Naive thymus-derived CD4-positive, alpha-beta T cell (primary cell): Measurements from ENCODE around the gene SULT1A1. TPM values are rescaled to one million over a fixed set of nuclear protein-coding genes. Genes with fewer than 3 reads are reported as not detected.
A peak's percentile ranks its signal among the peaks of the same experiment; 100 is the strongest.
"Not testable (repeated sequence)": the region's sequence is repeated elsewhere in the genome, so short reads cannot be mapped to it uniquely, and the experiment has no call there.

Experiments
- ATAC-seq: fragments of 150-1000 bp; cut with Tn5 transposase; 2 replicates; pipeline ENCODE4 v1.10.0; 2021; ENCODE audit warnings: mild to moderate bottlenecking, moderate library complexity
- CTCF ChIA-PET: fragments of 350-600 bp; sonication (Branson Sonifier 250); formaldehyde crosslinking; loops from one replicate; lab custom pipeline; 2021; ENCODE audit warnings: antibody characterized with exemption; lab: Charles Lee
- POLR2A ChIA-PET: fragments of 350-600 bp; sonication (Branson Sonifier 250); formaldehyde crosslinking; loops from one replicate; lab custom pipeline; 2021; ENCODE audit warnings: antibody characterized with exemption, inconsistent platforms; lab: Charles Lee
- DNase-seq, 9 donors: peaks; one replicate each; pipeline versions ENCODE4 v3.0.0 to v3.0.0-alpha.2; 2020 to 2022; ENCODE audit warnings: mixed read lengths in 1 of 9
- H3K27ac ChIP-seq: one replicate; pipeline ENCODE4 v1.7.0; 2013; ENCODE audit warnings: mild to moderate bottlenecking, low read depth, low read length, moderate library complexity
- H3K27me3 ChIP-seq, 2 donors: one replicate each; pipeline ENCODE4 v1.7.0; 2013; ENCODE audit warnings: low read length in 2 of 2, mild to moderate bottlenecking in 2 of 2, moderate library complexity in 2 of 2; ENCODE audit not compliant: control insufficient read depth in 2 of 2, insufficient read depth in 2 of 2
- H3K36me3 ChIP-seq, 3 experiments: 1 replicate in 2 of 3; 2 replicates in 1 of 3; pipeline ENCODE4 v1.7.0; 2013; ENCODE audit warnings: low read length in 3 of 3, mild to moderate bottlenecking in 3 of 3, moderate library complexity in 1 of 3; ENCODE audit not compliant: insufficient read depth in 3 of 3, control insufficient read depth in 2 of 3
- H3K4me1 ChIP-seq, 2 donors: one replicate each; pipeline ENCODE4 v1.7.0; 2013; ENCODE audit warnings: low read length in 2 of 2, mild to moderate bottlenecking in 2 of 2, moderate library complexity in 1 of 2; ENCODE audit not compliant: control insufficient read depth in 2 of 2, insufficient read depth in 2 of 2
- H3K4me3 ChIP-seq: 2 replicates; pipeline ENCODE4 v1.7.0; 2013; ENCODE audit warnings: mild to moderate bottlenecking, low read length
- H3K9me3 ChIP-seq, 3 experiments: 1 replicate in 2 of 3; 2 replicates in 1 of 3; pipeline ENCODE4 v1.7.0; 2013; ENCODE audit warnings: low read length in 3 of 3; ENCODE audit not compliant: control insufficient read depth in 2 of 3
- H3K27ac Mint-ChIP-seq, 9 donors: one replicate each; pipeline ENCODE4 v1.8.0; 2020 to 2022; ENCODE audit warnings: mixed read lengths in 9 of 9, mild to moderate bottlenecking in 8 of 9, moderate library complexity in 5 of 9, inconsistent platforms in 2 of 9
- H3K27me3 Mint-ChIP-seq, 5 donors: one replicate each; pipeline ENCODE4 v1.8.0; 2021 to 2022; ENCODE audit warnings: mixed read lengths in 5 of 5, mild to moderate bottlenecking in 1 of 5
- H3K36me3 Mint-ChIP-seq, 5 donors: one replicate each; pipeline ENCODE4 v1.8.0; 2020 to 2022; ENCODE audit warnings: mixed read lengths in 5 of 5, mild to moderate bottlenecking in 3 of 5, inconsistent platforms in 1 of 5
- H3K4me1 Mint-ChIP-seq, 7 donors: one replicate each; pipeline ENCODE4 v1.8.0; 2020 to 2022; ENCODE audit warnings: mixed read lengths in 7 of 7, mild to moderate bottlenecking in 3 of 7, inconsistent platforms in 1 of 7
- H3K4me3 Mint-ChIP-seq, 10 donors: one replicate each; pipeline ENCODE4 v1.8.0; 2020 to 2022; ENCODE audit warnings: mild to moderate bottlenecking in 10 of 10, mixed read lengths in 10 of 10, moderate library complexity in 6 of 10, inconsistent platforms in 2 of 10
- H3K9me3 Mint-ChIP-seq, 11 donors: one replicate each; pipeline ENCODE4 v1.8.0; 2020 to 2022; ENCODE audit warnings: mixed read lengths in 11 of 11, mild to moderate bottlenecking in 4 of 11, inconsistent platforms in 1 of 11, moderate library complexity in 1 of 11
- intact Hi-C, 2 donors: fragments of 100-400 bp; cut with micrococcal nuclease; formaldehyde crosslinking; loops; one replicate each; pipeline ENCODE4 v1.15.1; 2023
- polyA plus RNA-seq, 2 donors: library from polyadenylated mRNA; unstranded; fragments of 300-500 nt; fragmentation: Illumina TruSeq; gene quantifications; one replicate each; pipeline ENCODE4 v1.2.3, GENCODE V29; 2021
- total RNA-seq, 6 experiments: library from RNA in 5 of 6; stranded (reverse) in 5 of 6; gene quantifications; 1 replicate in 5 of 6; 2 replicates in 1 of 6; pipeline ENCODE4 v1.2.3 and lab custom pipeline; 2021 to 2026

Gene SULT1A1
- total and polyA plus RNA-seq, 7 experiments from 2014 or later = 9.2 to 70.8 (median 18.5) TPM

GRCh38 chr16:28572696-28573510 lies 36.9 kb downstream of the SULT1A1 start:
- ATAC-seq (no peak), DNase-seq (no peak)
- Histone ChIP-seq H3K27ac (no peak overlapping the region), H3K36me3 (peaks cover 0 to 11% (median 4%) of the 10 kb centered on the region in 3 experiments), H3K9me3 (no peaks in the 10 kb centered on the region), H3K4me3 (no peak overlapping the region), H3K27me3 (no peaks in the 10 kb centered on the region), H3K4me1 (no peaks in the 10 kb centered on the region)
- Mint-ChIP-seq H3K4me3 (peak overlapping the region in 1 of 10 donors; percentile 6), H3K9me3 (peaks cover 0 to 1% (median 0%) of the 10 kb centered on the region in 11 donors), H3K27ac (peak overlapping the region in 8 of 9 donors; percentile 9 to 89 (median 48)), H3K36me3 (peaks cover 0 to 27% (median 6%) of the 10 kb centered on the region in 5 donors), H3K27me3 (no peaks in the 10 kb centered on the region), H3K4me1 (peaks cover 7 to 67% (median 46%) of the 10 kb centered on the region in 7 donors)
- intact Hi-C loops = no loop called here
- ChIA-PET POLR2A (no interaction called here), CTCF (no interaction called here)

- H3K27ac ChIP-seq = no peak overlapping the region
- H3K4me1 Mint-ChIP-seq = peaks cover 7 to 70% (median 48%) of the 10 kb centered on the region in 7 donors
- no peak for ATAC-seq
- DNase-seq = no peak
- H3K4me1 ChIP-seq = no peaks in the 10 kb centered on the region
- peaks cover 0 to 11% (median 0%) of the 10 kb centered on the region in 3 experiments for H3K36me3 ChIP-seq
- no peaks in the 10 kb centered on the region for H3K27me3 Mint-ChIP-seq
- intact Hi-C loops = no loop called here
- peaks cover 6 to 42% (median 23%) of the 10 kb centered on the region in 5 donors for H3K36me3 Mint-ChIP-seq
- CTCF ChIA-PET = no interaction called here
- no peaks in the 10 kb centered on the region for H3K27me3 ChIP-seq
- H3K9me3 Mint-ChIP-seq = peaks cover 0 to 13% (median 4%) of the 10 kb centered on the region in 11 donors
- H3K4me3 ChIP-seq = no peak overlapping the region
- H3K9me3 ChIP-seq = no peaks in the 10 kb centered on the region
- POLR2A ChIA-PET = no interaction called here
- H3K4me3 Mint-ChIP-seq = no peak overlapping the region
- peak overlapping the region in 2 of 9 donors; percentile 72 to 88 for H3K27ac Mint-ChIP-seq
These were observed 39.7 kb downstream of the SULT1A1 start for GRCh38 chr16:28569968-28570752.

DNA sequence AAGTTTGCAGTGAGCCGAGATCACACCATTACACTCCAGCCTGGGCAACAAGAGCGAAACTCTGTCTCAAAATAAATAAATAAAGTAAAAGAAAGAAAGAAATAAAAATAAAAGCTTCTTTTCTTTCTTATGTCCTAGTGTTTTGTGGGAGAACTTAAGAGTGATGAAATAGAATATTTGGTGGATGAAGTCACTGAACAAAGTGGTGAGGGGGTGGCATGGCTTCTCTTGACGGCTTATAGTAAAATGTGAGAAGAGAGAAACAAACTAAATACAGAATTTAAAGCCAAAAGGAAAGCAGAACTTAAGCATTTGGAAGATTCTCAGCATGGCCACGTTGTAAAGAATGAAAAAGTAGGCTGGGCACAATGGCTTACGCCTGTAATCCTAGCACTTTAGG lies 40.8 kb downstream of the SULT1A1 start:
- no peak for DNase-seq
- Histone ChIP-seq H3K4me1 (no peaks in the 10 kb centered on the region), H3K9me3 (no peaks in the 10 kb centered on the region), H3K27me3 (no peaks in the 10 kb centered on the region), H3K4me3 (no peak overlapping the region), H3K36me3 (peaks cover 0 to 3% (median 0%) of the 10 kb centered on the region in 3 experiments), H3K27ac (no peak overlapping the region)
- Mint-ChIP-seq H3K27me3 (no peaks in the 10 kb centered on the region), H3K9me3 (peaks cover 0 to 13% (median 5%) of the 10 kb centered on the region in 11 donors), H3K27ac (peak overlapping the region in 2 of 9 donors; percentile 6 to 27), H3K36me3 (peaks cover 6 to 48% (median 27%) of the 10 kb centered on the region in 5 donors), H3K4me1 (peaks cover 7 to 67% (median 47%) of the 10 kb centered on the region in 7 donors), H3K4me3 (peak overlapping the region in 1 of 10 donors; percentile 40)
- ChIA-PET POLR2A (no interaction called here), CTCF (no interaction called here)
- intact Hi-C loops = no loop called here
- ATAC-seq = no peak

DNA sequence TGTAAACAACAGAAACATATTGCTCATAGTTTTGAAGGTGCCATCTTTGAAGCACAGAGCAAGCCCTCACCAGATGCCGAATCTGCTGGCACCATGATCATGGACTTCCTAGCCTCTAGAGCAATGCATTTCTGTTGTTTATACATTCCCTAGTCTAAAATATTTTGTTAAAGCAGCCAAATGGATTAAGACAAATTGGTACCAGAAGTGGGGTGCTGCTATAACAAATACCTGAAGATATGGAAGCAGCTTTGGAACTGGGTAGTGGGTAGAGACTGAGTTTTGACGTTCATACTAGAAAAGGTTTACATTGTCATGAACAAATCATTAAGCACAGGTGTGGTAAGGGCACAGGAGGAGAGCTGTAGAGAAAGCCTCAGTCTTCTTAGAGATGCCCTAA lies 42.6 kb downstream of the SULT1A1 start:
- H3K36me3 ChIP-seq = peaks cover 0 to 4% (median 0%) of the 10 kb centered on the region in 3 experiments
- Mint-ChIP-seq H3K9me3 (peaks cover 0 to 13% (median 5%) of the 10 kb centered on the region in 11 donors), H3K4me1 (peaks cover 8 to 64% (median 40%) of the 10 kb centered on the region in 7 donors), H3K27ac (peak overlapping the region in 2 of 9 donors; percentile 21 to 89), H3K36me3 (peaks cover 6 to 39% (median 27%) of the 10 kb centered on the region in 5 donors), H3K4me3 (peak overlapping the region in 1 of 10 donors; percentile 53), H3K27me3 (no peaks in the 10 kb centered on the region)
- intact Hi-C loops = no loop called here
- H3K4me3 ChIP-seq = no peak overlapping the region
- ChIA-PET CTCF (no interaction called here), POLR2A (no interaction called here)
- no peaks in the 10 kb centered on the region for H3K4me1 ChIP-seq
- H3K27ac ChIP-seq = no peak overlapping the region
- H3K27me3 ChIP-seq = no peaks in the 10 kb centered on the region
- ATAC-seq = no peak
- DNase-seq = no peak
- no peaks in the 10 kb centered on the region for H3K9me3 ChIP-seq

GRCh38 chr16:28566233-28566925 lies 43.5 kb downstream of the SULT1A1 start:
- POLR2A ChIA-PET, H3K27me3 Mint-ChIP-seq, H3K9me3 ChIP-seq, ATAC-seq, H3K36me3 ChIP-seq, H3K4me3 ChIP-seq, H3K4me1 ChIP-seq, intact Hi-C loops, DNase-seq, H3K27ac ChIP-seq, CTCF ChIA-PET, H3K27me3 ChIP-seq: not testable (repeated sequence)
- peak overlapping the region in 1 of 10 donors; percentile 11 for H3K4me3 Mint-ChIP-seq
- H3K36me3 Mint-ChIP-seq = peaks cover 6 to 36% (median 27%) of the 10 kb centered on the region in 5 donors
- H3K9me3 Mint-ChIP-seq = peaks cover 0 to 13% (median 5%) of the 10 kb centered on the region in 11 donors
- H3K27ac Mint-ChIP-seq = peak overlapping the region in 2 of 9 donors; percentile 12 to 28
- peaks cover 10 to 67% (median 42%) of the 10 kb centered on the region in 7 donors for H3K4me1 Mint-ChIP-seq

DNA sequence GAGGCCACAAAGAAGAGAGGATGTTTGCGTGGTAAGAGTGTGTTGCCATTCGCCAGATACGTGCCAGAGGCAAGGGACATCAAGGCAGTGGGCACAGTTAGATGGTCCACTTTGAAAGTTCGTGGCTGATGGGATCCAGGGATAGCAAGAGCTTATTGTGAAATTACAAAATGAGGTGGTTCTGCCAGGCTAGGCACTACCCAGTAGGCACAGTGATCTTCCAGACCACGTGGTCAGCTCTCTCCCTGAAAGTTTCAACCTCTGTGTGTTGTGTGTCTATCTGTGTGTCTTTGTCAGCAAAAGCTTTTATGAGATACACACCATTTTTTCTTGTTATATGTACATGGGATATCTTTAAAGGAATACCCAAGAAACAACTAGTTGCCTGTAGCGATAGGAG lies 46.6 kb downstream of the SULT1A1 start:
- intact Hi-C loops = no loop called here
- ChIA-PET CTCF (interaction anchor here (1.1 kb wide), 1 partner anchor 8 kb away, joined by 3 read pairs; no protein-coding TSS in a partner anchor), POLR2A (no interaction called here)
- no peak overlapping the region for H3K4me3 Mint-ChIP-seq
- Histone ChIP-seq H3K9me3 (no peaks in the 10 kb centered on the region), H3K4me1 (no peaks in the 10 kb centered on the region), H3K27me3 (no peaks in the 10 kb centered on the region), H3K27ac (no peak overlapping the region), H3K4me3 (no peak overlapping the region), H3K36me3 (peaks cover 0 to 14% (median 0%) of the 10 kb centered on the region in 3 experiments)
- no peaks in the 10 kb centered on the region for H3K27me3 Mint-ChIP-seq
- no peak for DNase-seq
- ATAC-seq = no peak
- peak overlapping the region in 2 of 9 donors; percentile 11 to 67 for H3K27ac Mint-ChIP-seq
- H3K9me3 Mint-ChIP-seq = peaks cover 0 to 13% (median 5%) of the 10 kb centered on the region in 11 donors
- H3K4me1 Mint-ChIP-seq = peaks cover 18 to 68% (median 47%) of the 10 kb centered on the region in 7 donors
- H3K36me3 Mint-ChIP-seq = peaks cover 12 to 40% (median 35%) of the 10 kb centered on the region in 5 donors
